Activated CD4-positive, alpha-beta T cell treated with anti-CD3 and anti-CD28 coated beads for 36 hours (primary cell): ENCODE data around the gene ATP7B. TPM values are rescaled to one million over a fixed set of nuclear protein-coding genes. Genes with fewer than 3 reads are reported as not detected.

Source experiments
- ATAC-seq: fragments of 200-7000 bp; cut with Tn5 transposase; one replicate; pipeline ENCODE4 v1.10.0; 2021; ENCODE audit warnings: mild to moderate bottlenecking, moderate library complexity
- CTCF ChIA-PET: fragments of 350-600 bp; sonication (Branson Sonifier 250); formaldehyde crosslinking; loops from one replicate; lab custom pipeline; 2021; ENCODE audit warnings: antibody characterized with exemption; lab: Charles Lee
- POLR2A ChIA-PET: fragments of 350-600 bp; sonication (Branson Sonifier 250); formaldehyde crosslinking; loops from one replicate; lab custom pipeline; 2021; ENCODE audit warnings: antibody characterized with exemption, inconsistent platforms; lab: Charles Lee
- DNase-seq: peaks from one replicate; pipeline ENCODE4 v3.0.0-alpha.2; 2020
- H3K27ac Mint-ChIP-seq: one replicate; pipeline ENCODE4 v1.8.0; 2021; ENCODE audit warnings: mixed read lengths
- H3K27me3 Mint-ChIP-seq: one replicate; pipeline ENCODE4 v1.8.0; 2021; ENCODE audit warnings: mixed read lengths
- H3K36me3 Mint-ChIP-seq: one replicate; pipeline ENCODE4 v1.8.0; 2021; ENCODE audit warnings: low read depth, mixed read lengths
- H3K4me1 Mint-ChIP-seq: one replicate; pipeline ENCODE4 v1.8.0; 2021; ENCODE audit warnings: mixed read lengths
- H3K4me3 Mint-ChIP-seq: one replicate; pipeline ENCODE4 v1.8.0; 2021; ENCODE audit warnings: mild to moderate bottlenecking, moderate library complexity, mixed read lengths
- H3K9me3 Mint-ChIP-seq: one replicate; pipeline ENCODE4 v1.8.0; 2021; ENCODE audit warnings: low read depth, mixed read lengths
- intact Hi-C, 2 experiments: fragments of 100-400 bp; cut with DNase I in 1 of 2; cut with micrococcal nuclease in 1 of 2; formaldehyde crosslinking; loops; one replicate each; pipeline versions ENCODE4 v1.14.2 to v1.15.1; 2022 to 2024; cut with DNase I, micrococcal nuclease
- total RNA-seq, 2 experiments: library from RNA; stranded (reverse); gene quantifications; one replicate each; pipeline ENCODE4 v1.2.3, GENCODE V29; 2021

The ATP7B gene
- total RNA-seq, 2 experiments from 2014 or later, result 1.1 to 1.4 TPM

GRCh38 chr13:51942189-51942588, 69.1 kb downstream of the ATP7B start:
- ATAC-seq (peak; percentile 58), DNase-seq (peak; percentile 35)
- Mint-ChIP-seq H3K4me3 (peak overlapping the region; percentile 8), H3K9me3 (no peaks in the 10 kb centered on the region), H3K27ac (no peak overlapping the region), H3K27me3 (no peaks in the 10 kb centered on the region), H3K36me3 (no peaks in the 10 kb centered on the region), H3K4me1 (peaks cover 38% of the 10 kb centered on the region)
- ChIA-PET CTCF (interaction anchor here (0.7 kb wide), 1 partner anchor 164 kb away, joined by 4 read pairs; no protein-coding TSS in a partner anchor), POLR2A (no interaction called here)
- intact Hi-C loops, result no loop called here

GRCh38 chr13:51938454-51938853, 72.8 kb downstream of the ATP7B start:
- Mint-ChIP-seq H3K27me3 (no peaks in the 10 kb centered on the region), H3K36me3 (no peaks in the 10 kb centered on the region), H3K27ac (no peak overlapping the region), H3K4me1 (peaks cover 23% of the 10 kb centered on the region), H3K4me3 (no peak overlapping the region), H3K9me3 (no peaks in the 10 kb centered on the region)
- ChIA-PET POLR2A (no interaction called here), CTCF (no interaction called here)
- intact Hi-C loops, result no loop called here
- DNase-seq (no peak), ATAC-seq (no peak)

- Mint-ChIP-seq H3K27me3 (no peaks in the 10 kb centered on the region), H3K27ac (no peak overlapping the region), H3K4me1 (peaks cover 14% of the 10 kb centered on the region), H3K36me3 (no peaks in the 10 kb centered on the region), H3K4me3 (no peak overlapping the region), H3K9me3 (no peaks in the 10 kb centered on the region)
- intact Hi-C loops, result no loop called here
- ChIA-PET POLR2A (no interaction called here), CTCF (interaction anchor here (1.2 kb wide), 1 partner anchor 15 kb away, joined by 3 read pairs; no protein-coding TSS in a partner anchor)
- DNase-seq (no peak), ATAC-seq (no peak)
Observed at GRCh38 chr13:51937320-51938290, 73.6 kb downstream of the ATP7B start.

GRCh38 chr13:51935326-51936171, 75.7 kb downstream of the ATP7B start:
- POLR2A ChIA-PET, result no interaction called here
- Mint-ChIP-seq H3K4me3 (no peak overlapping the region), H3K27me3 (no peaks in the 10 kb centered on the region), H3K9me3 (no peaks in the 10 kb centered on the region), H3K36me3 (no peaks in the 10 kb centered on the region), H3K27ac (no peak overlapping the region), H3K4me1 (no peaks in the 10 kb centered on the region)
- CTCF ChIA-PET, result interaction anchor here (0.7 to 1.0 kb wide), 3 partner anchors 9 to 1247 kb away, joined by 3 read pairs; no protein-coding TSS in a partner anchor
- ATAC-seq, result no peak
- intact Hi-C loops, result no loop called here
- DNase-seq, result no peak

- Mint-ChIP-seq H3K4me1 (no peaks in the 10 kb centered on the region), H3K4me3 (no peak overlapping the region), H3K27me3 (no peaks in the 10 kb centered on the region), H3K27ac (no peak overlapping the region), H3K9me3 (no peaks in the 10 kb centered on the region), H3K36me3 (no peaks in the 10 kb centered on the region)
- intact Hi-C loops, result no loop called here
- DNase-seq (no peak), ATAC-seq (no peak)
- CTCF ChIA-PET, result interaction anchor here (0.7 kb wide), 1 partner anchor 31 kb away, joined by 3 read pairs; no protein-coding TSS in a partner anchor
- POLR2A ChIA-PET, result no interaction called here
Observed at GRCh38 chr13:51934461-51935087, 76.7 kb downstream of the ATP7B start.

- no peak for DNase-seq
- H3K4me1 Mint-ChIP-seq, result no peaks in the 10 kb centered on the region
- H3K27ac Mint-ChIP-seq, result no peak overlapping the region
- CTCF ChIA-PET, result interaction anchor here (0.7 kb wide), 1 partner anchor 194 kb away, joined by 4 read pairs; no protein-coding TSS in a partner anchor
- no peaks in the 10 kb centered on the region for H3K27me3 Mint-ChIP-seq
- no peaks in the 10 kb centered on the region for H3K9me3 Mint-ChIP-seq
- POLR2A ChIA-PET, result no interaction called here
- no peak for ATAC-seq
- no peaks in the 10 kb centered on the region for H3K36me3 Mint-ChIP-seq
- intact Hi-C loops, result no loop called here
- no peak overlapping the region for H3K4me3 Mint-ChIP-seq
Observed at GRCh38 chr13:51933466-51934058, 77.7 kb downstream of the ATP7B start.

DNA sequence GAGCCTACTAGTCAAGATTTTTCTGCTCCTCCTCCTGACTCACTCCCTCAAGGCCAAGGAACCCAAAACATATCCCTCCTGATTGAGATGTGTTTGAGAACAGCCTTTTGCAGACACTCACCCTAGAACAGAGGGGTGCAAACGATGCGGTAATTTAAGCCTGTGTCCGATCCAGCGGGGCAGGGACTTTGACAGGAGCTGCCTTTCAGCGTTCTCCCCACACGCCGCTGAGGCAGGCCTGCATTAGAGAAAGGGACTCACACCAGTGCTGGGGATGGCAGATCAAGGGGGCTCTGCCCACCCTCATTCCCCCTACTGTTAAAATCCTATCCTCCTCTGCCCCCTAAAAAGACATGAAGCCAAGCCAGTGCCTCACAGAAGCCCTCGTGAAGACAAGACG, 79.0 kb downstream of the ATP7B start:
- intact Hi-C loops, result no loop called here

GRCh38 chr13:51931606-51932005, 79.6 kb downstream of the ATP7B start:
- no peak for ATAC-seq
- H3K9me3 Mint-ChIP-seq, result no peaks in the 10 kb centered on the region
- CTCF ChIA-PET, result no interaction called here

More for the DNA sequence above, 79.0 kb downstream of the ATP7B start:
- Mint-ChIP-seq H3K4me3 (no peak overlapping the region), H3K4me1 (no peaks in the 10 kb centered on the region), H3K27ac (no peak overlapping the region), H3K27me3 (no peaks in the 10 kb centered on the region), H3K36me3 (no peaks in the 10 kb centered on the region), H3K9me3 (no peaks in the 10 kb centered on the region)
- POLR2A ChIA-PET, result no interaction called here
- no peak for DNase-seq
- CTCF ChIA-PET, result no interaction called here
- no peak for ATAC-seq

GRCh38 chr13:51929699-51930098, 81.6 kb downstream of the ATP7B start:
- H3K9me3 Mint-ChIP-seq, result no peaks in the 10 kb centered on the region
- DNase-seq, result no peak
- no peaks in the 10 kb centered on the region for H3K36me3 Mint-ChIP-seq
- no peak for ATAC-seq
- intact Hi-C loops, result no loop called here
- ChIA-PET POLR2A (no interaction called here), CTCF (no interaction called here)
- no peak overlapping the region for H3K4me3 Mint-ChIP-seq
- peaks cover 3% of the 10 kb centered on the region for H3K4me1 Mint-ChIP-seq
- H3K27me3 Mint-ChIP-seq, result peaks cover 2% of the 10 kb centered on the region
- no peak overlapping the region for H3K27ac Mint-ChIP-seq

More at GRCh38 chr13:51931606-51932005, 79.6 kb downstream of the ATP7B start:
- Mint-ChIP-seq H3K27ac (no peak overlapping the region), H3K27me3 (no peaks in the 10 kb centered on the region), H3K4me1 (no peaks in the 10 kb centered on the region), H3K36me3 (no peaks in the 10 kb centered on the region), H3K4me3 (no peak overlapping the region)
- POLR2A ChIA-PET, result no interaction called here
- DNase-seq, result no peak
- intact Hi-C loops, result no loop called here

DNA sequence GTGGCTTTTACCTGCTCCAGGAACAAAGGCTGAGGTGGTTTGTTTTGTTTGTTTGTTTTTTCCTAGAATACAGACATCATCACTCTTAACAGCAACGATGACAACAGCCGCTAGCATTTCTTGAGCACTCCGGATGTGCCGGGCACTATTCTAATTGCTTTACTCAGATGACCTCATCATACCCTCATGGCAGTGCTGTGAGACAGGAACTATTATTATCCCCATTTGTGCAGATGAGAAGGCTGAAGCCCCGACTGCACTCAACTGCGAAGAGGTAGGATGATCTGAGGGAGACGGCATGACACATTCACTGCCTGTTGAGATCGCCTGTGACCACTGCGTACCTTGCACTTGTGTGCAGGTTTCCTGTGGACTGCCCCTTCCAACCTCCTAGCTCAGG, 83.0 kb downstream of the ATP7B start:
- Mint-ChIP-seq H3K4me3 (no peak overlapping the region), H3K9me3 (no peaks in the 10 kb centered on the region), H3K27me3 (peaks cover 2% of the 10 kb centered on the region), H3K27ac (no peak overlapping the region), H3K4me1 (peaks cover 5% of the 10 kb centered on the region), H3K36me3 (no peaks in the 10 kb centered on the region)
- intact Hi-C loops, result no loop called here
- ATAC-seq, result no peak
- DNase-seq, result no peak
- ChIA-PET POLR2A (no interaction called here), CTCF (interaction anchor here (0.9 to 1.6 kb wide), 2 partner anchors 15 kb away, joined by 3 read pairs; no protein-coding TSS in a partner anchor)
